Measurements from ENCODE around the gene ORC3.

Gene ORC3

GRCh38 chr6:87589693-87590416 is at the start of gene ORC3, which contains the start of gene RARS2:
TSS of gene ORC3 (plus strand) at chr6:87590135. CDS start at chr6:87590169, 34 bp downstream.
TSS of gene RARS2 (minus strand) at chr6:87589987. CDS start at chr6:87589957, 30 bp downstream.
- DNase-seq (ENCODE audit: low spot score): peak; percentile 98

GRCh38 chr6:87540539-87540938 is 49.4 kb upstream of the ORC3 start:
- no peak for DNase-seq (ENCODE audit: low spot score)

GRCh38 chr6:87541041-87541440 is 48.9 kb upstream of the ORC3 start:
- DNase-seq (ENCODE audit: low spot score): no peak

- no peak for DNase-seq (ENCODE audit: low spot score)
Observed at GRCh38 chr6:87541744-87542143, 48.2 kb upstream of the ORC3 start.

- DNase-seq (ENCODE audit: low spot score): no peak
Observed at GRCh38 chr6:87543696-87544473, 46.0 kb upstream of the ORC3 start.

GRCh38 chr6:87544474-87544735 is 45.5 kb upstream of the ORC3 start:
- DNase-seq (ENCODE audit: low spot score): no peak

GRCh38 chr6:87551799-87552198 is 38.1 kb upstream of the ORC3 start:
- DNase-seq (ENCODE audit: low spot score): no peak

GRCh38 chr6:87553159-87553765 is 36.7 kb upstream of the ORC3 start:
- no peak for DNase-seq (ENCODE audit: low spot score)

GRCh38 chr6:87555506-87555905 is 34.4 kb upstream of the ORC3 start:
- no peak for DNase-seq (ENCODE audit: low spot score)

GRCh38 chr6:87558446-87558845 is 31.5 kb upstream of the ORC3 start:
- DNase-seq (ENCODE audit: low spot score): no peak

GRCh38 chr6:87561017-87561416 is 28.9 kb upstream of the ORC3 start:
- no peak for DNase-seq (ENCODE audit: low spot score)

GRCh38 chr6:87572021-87572420 is 17.9 kb upstream of the ORC3 start:
- DNase-seq (ENCODE audit: low spot score): no peak

GRCh38 chr6:87572883-87573282 is 17.1 kb upstream of the ORC3 start:
- no peak for DNase-seq (ENCODE audit: low spot score)

- no peak for DNase-seq (ENCODE audit: low spot score)
Observed at GRCh38 chr6:87573307-87574024, 16.5 kb upstream of the ORC3 start.

- no peak for DNase-seq (ENCODE audit: low spot score)
Observed at GRCh38 chr6:87574237-87574804, 15.6 kb upstream of the ORC3 start.

- DNase-seq (ENCODE audit: low spot score): no peak
Observed at GRCh38 chr6:87575423-87575822, 14.5 kb upstream of the ORC3 start.

GRCh38 chr6:87583822-87584221 is 6.1 kb upstream of the ORC3 start:
- DNase-seq (ENCODE audit: low spot score): no peak

GRCh38 chr6:87586371-87587077 is 3.4 kb upstream of the ORC3 start:
- no peak for DNase-seq (ENCODE audit: low spot score)

- DNase-seq (ENCODE audit: low spot score): no peak
Observed at GRCh38 chr6:87588756-87589407, 1.1 kb upstream of the ORC3 start.

- DNase-seq (ENCODE audit: low spot score): no peak
Observed at GRCh38 chr6:87590417-87590880, 514 bp downstream of the ORC3 start.

GRCh38 chr6:87590990-87591389 is 1.1 kb downstream of the ORC3 start:
- no peak for DNase-seq (ENCODE audit: low spot score)

Measured in left forelimb (tissue), 1 donor.